Neural cell (in vitro differentiated cells): ENCODE data around the gene SURF6. TPM values are rescaled to one million over a fixed set of nuclear protein-coding genes. Genes with fewer than 3 reads are reported as not detected.
"Not testable (repeated sequence)": the region's sequence is repeated elsewhere in the genome, so short reads cannot be mapped to it uniquely, and the experiment has no call there.

ENCODE experiments used
- H2AFZ ChIP-seq: fragments of 200-600, 300-800 bp; sonication (generic), shearing (Covaris generic); 2 replicates; pipeline ENCODE4 v1.6.0; 2014; ENCODE audit warnings: low read depth, mild to moderate bottlenecking, antibody characterized with exemption, low read length, moderate library complexity
- H3F3A ChIP-seq: fragments of 200-600 bp; shearing (Covaris generic); 2 replicates; pipeline ENCODE4 v1.6.1; 2016; ENCODE audit warnings: mild to moderate bottlenecking, moderate library complexity, mixed read lengths, antibody characterized with exemption, low read length; ENCODE audit not compliant: insufficient read depth, poor library complexity, severe bottlenecking
- H3K27ac ChIP-seq: fragments of 200-600, 300-800 bp; sonication (generic), shearing (Covaris generic); 2 replicates; pipeline ENCODE4 v1.5.1; 2014; ENCODE audit warnings: mild to moderate bottlenecking, low read length, moderate library complexity
- H3K27me3 ChIP-seq: fragments of 300-800, 200-600 bp; sonication (generic), shearing (Covaris generic); 2 replicates; pipeline ENCODE4 v1.6.0; 2014; ENCODE audit warnings: mild to moderate bottlenecking, low read depth, low read length, moderate library complexity; ENCODE audit not compliant: insufficient read depth
- H3K36me3 ChIP-seq: fragments of 300-800, 200-600 bp; sonication (generic), shearing (Covaris generic); 2 replicates; pipeline ENCODE4 v1.5.1; 2014; ENCODE audit warnings: mild to moderate bottlenecking, antibody characterized with exemption, low read length, moderate library complexity; ENCODE audit not compliant: insufficient read depth
- H3K4me2 ChIP-seq: fragments of 300-800, 200-600 bp; sonication (generic), shearing (Covaris generic); 2 replicates; pipeline ENCODE4 v1.6.0; 2014; ENCODE audit warnings: mild to moderate bottlenecking, low read length
- H3K4me3 ChIP-seq: fragments of 300-800, 200-600 bp; sonication (generic), shearing (Covaris generic); 2 replicates; pipeline ENCODE4 v1.5.1; 2014; ENCODE audit warnings: mild to moderate bottlenecking, low read length, moderate library complexity
- H3K79me2 ChIP-seq: fragments of 200-600 bp; shearing (Covaris generic); replicated peaks from 2 replicates; pipeline ENCODE4 v1.6.0; 2014; ENCODE audit warnings: mild to moderate bottlenecking, low read length, moderate library complexity; ENCODE audit not compliant: insufficient read depth
- H3K9ac ChIP-seq: fragments of 300-800, 200-600 bp; sonication (generic), shearing (Covaris generic); 2 replicates; pipeline ENCODE4 v1.6.1; 2016; ENCODE audit warnings: mild to moderate bottlenecking, low read length, mixed read lengths
- H3K9me2 ChIP-seq: fragments of 200-600 bp; shearing (Covaris generic); 2 replicates; pipeline ENCODE4 v1.6.1; 2016; ENCODE audit warnings: mild to moderate bottlenecking, low read length, mixed read lengths; ENCODE audit not compliant: insufficient read depth
- H3K9me3 ChIP-seq: fragments of 200-600, 300-800 bp; sonication (generic), shearing (Covaris generic); 2 replicates; pipeline ENCODE4 v1.6.1; 2016; ENCODE audit warnings: mild to moderate bottlenecking, mixed run types, low read length, moderate library complexity, mixed read lengths
- H4K20me1 ChIP-seq: fragments of 200-600 bp; shearing (Covaris generic); 2 replicates; pipeline ENCODE4 v1.6.1; 2016; ENCODE audit warnings: mild to moderate bottlenecking, mixed run types; ENCODE audit not compliant: insufficient read depth
- CTCF ChIP-seq: fragments of 450-650 bp; IDR thresholded peaks from 2 replicates; pipeline ENCODE4 v1.5.1; 2014; ENCODE audit warnings: antibody characterized with exemption, mild to moderate bottlenecking, moderate library complexity; ENCODE audit not compliant: poor library complexity, severe bottlenecking
- EP300 ChIP-seq: fragments of 450-650 bp; conservative IDR thresholded peaks from 2 replicates; pipeline ENCODE4 v1.6.1; 2014; ENCODE audit warnings: antibody characterized with exemption, mild to moderate bottlenecking, moderate library complexity; ENCODE audit not compliant: poor library complexity, severe bottlenecking
- EZH2 ChIP-seq: fragments of 200-600, 300-800 bp; shearing (Covaris generic), sonication (generic); IDR thresholded peaks from 2 replicates; pipeline ENCODE4 v1.6.1; 2014; ENCODE audit warnings: antibody characterized with exemption, low read length, borderline replicate concordance, mild to moderate bottlenecking; ENCODE audit not compliant: insufficient read depth, poor library complexity, severe bottlenecking
- MXI1 ChIP-seq: fragments of 450-650 bp; conservative IDR thresholded peaks from 2 replicates; pipeline ENCODE4 v1.6.1; 2014; ENCODE audit warnings: antibody characterized with exemption, mild to moderate bottlenecking; ENCODE audit not compliant: poor library complexity, severe bottlenecking
- POLR2AphosphoS5 ChIP-seq: IDR thresholded peaks from 2 replicates; pipeline ENCODE4 v1.6.1; 2012
- RAD21 ChIP-seq: fragments of 450-650 bp; conservative IDR thresholded peaks from 2 replicates; pipeline ENCODE4 v1.6.1; 2014; ENCODE audit warnings: antibody characterized with exemption, mild to moderate bottlenecking, moderate library complexity
- REST ChIP-seq: IDR thresholded peaks from 2 replicates; pipeline ENCODE4 v1.6.1; 2012; ENCODE audit warnings: borderline replicate concordance
- SMC3 ChIP-seq: fragments of 450-650 bp; conservative IDR thresholded peaks from 2 replicates; pipeline ENCODE4 v1.6.1; 2014; ENCODE audit warnings: antibody characterized with exemption, mild to moderate bottlenecking, moderate library complexity; ENCODE audit not compliant: poor library complexity
- TAF1 ChIP-seq: IDR thresholded peaks from 2 replicates; pipeline ENCODE4 v1.6.1; 2012; ENCODE audit warnings: low read depth
- polyA plus RNA-seq: library from polyadenylated mRNA; depleted of rRNA; stranded (reverse); fragments of >200 nt; gene quantifications from 2 replicates; pipeline ENCODE4 v1.2.3, GENCODE V29; 2014

SURF6 gene
- polyA plus RNA-seq, 1 donor from 2014 or later = 20.7 TPM

DNA sequence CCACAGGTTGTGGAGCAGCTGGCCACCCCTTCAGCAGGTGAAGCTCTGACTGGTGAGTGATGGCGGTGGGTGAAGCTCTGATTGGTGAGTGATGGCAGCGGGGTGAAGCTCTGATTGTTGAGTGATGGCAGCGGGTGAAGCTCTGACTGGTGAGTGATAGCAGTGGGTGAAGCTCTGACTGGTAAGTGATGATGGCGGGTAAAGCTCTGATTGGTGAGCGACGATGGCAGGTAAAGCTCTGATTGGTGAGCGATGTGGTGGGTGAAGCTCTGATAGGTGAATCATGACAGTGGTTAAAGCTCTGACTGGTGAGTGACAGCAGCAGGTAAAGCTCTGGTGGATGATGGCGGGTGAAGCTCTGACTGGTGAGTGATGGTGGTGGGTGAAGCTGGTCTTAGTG, 51.6 kb downstream of the SURF6 start:
- no peaks in the 10 kb centered on the region for H3K9me2 ChIP-seq
- H3K36me3 ChIP-seq = no peaks in the 10 kb centered on the region
- H3K27me3 ChIP-seq = no peaks in the 10 kb centered on the region
- no peak overlapping the region for H3K4me3 ChIP-seq
- H3K4me2 ChIP-seq = no peak overlapping the region
- TF ChIP-seq MXI1 = no peak
- no peaks in the 10 kb centered on the region for H3K79me2 ChIP-seq
- no peaks in the 10 kb centered on the region for H4K20me1 ChIP-seq
- no peak overlapping the region for H2AFZ ChIP-seq
- no peak overlapping the region for H3K9ac ChIP-seq
- no peaks in the 10 kb centered on the region for H3K9me3 ChIP-seq
- H3K27ac ChIP-seq = no peak overlapping the region
- no peaks in the 10 kb centered on the region for H3F3A ChIP-seq

GRCh38 chr9:133283255-133284032, 52.5 kb downstream of the SURF6 start:
- not testable (repeated sequence) for H3K27ac ChIP-seq, H3K9me2 ChIP-seq, H3K9me3 ChIP-seq, H2AFZ ChIP-seq, H3F3A ChIP-seq, H3K27me3 ChIP-seq, H3K4me3 ChIP-seq, H3K9ac ChIP-seq, H3K36me3 ChIP-seq, H3K4me2 ChIP-seq, H3K79me2 ChIP-seq, H4K20me1 ChIP-seq

DNA sequence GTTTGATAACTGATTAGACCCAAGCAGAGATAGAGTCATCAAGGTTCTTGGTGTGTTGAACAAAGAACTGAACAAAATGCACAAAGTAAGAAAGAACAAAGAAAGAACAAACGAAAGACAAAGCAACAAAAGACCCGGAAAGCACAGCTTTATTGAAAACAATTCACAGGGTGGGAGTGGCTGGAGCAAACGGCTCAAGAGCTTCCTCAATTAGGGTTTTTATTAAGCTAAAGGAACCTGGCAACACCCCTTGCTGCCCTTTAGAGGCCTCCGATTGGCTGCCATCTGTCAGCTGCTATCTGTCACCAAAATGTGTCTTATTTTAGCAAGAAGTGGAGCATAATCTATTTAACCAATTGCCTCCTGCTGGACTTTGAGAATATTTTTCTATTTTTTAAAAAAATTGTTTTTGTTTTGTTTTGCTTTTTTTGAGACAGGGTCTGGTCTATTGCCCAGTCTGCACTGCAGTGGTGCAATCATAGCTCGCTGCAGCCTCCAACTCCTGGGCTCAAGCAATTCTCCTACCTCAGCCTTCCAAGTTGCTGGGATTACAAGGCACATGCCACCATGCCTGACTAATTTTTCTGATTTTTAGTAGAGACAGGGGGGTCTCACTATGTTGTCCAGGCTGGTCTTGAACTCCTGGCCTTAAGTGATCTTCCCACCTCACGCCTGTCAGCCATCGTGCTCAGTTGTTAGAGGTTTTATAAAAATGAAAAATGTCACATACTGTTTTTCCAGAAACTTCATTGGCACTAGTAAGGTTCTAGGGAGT, 53.3 kb downstream of the SURF6 start:
- Histone ChIP-seq H3K27me3 (peaks cover 6% of the 10 kb centered on the region), H3K9me3 (no peaks in the 10 kb centered on the region), H2AFZ (no peak overlapping the region), H3K27ac (no peak overlapping the region), H4K20me1 (no peaks in the 10 kb centered on the region), H3K9me2 (no peaks in the 10 kb centered on the region), H3K4me2 (no peak overlapping the region), H3K9ac (no peak overlapping the region), H3F3A (no peaks in the 10 kb centered on the region), H3K79me2 (no peaks in the 10 kb centered on the region), H3K36me3 (no peaks in the 10 kb centered on the region), H3K4me3 (no peak overlapping the region)
- TF ChIP-seq EZH2 (no peak), RAD21 (no peak), REST (no peak), TAF1 (no peak), EP300 (no peak), POLR2AphosphoS5 (no peak), CTCF (no peak), SMC3 (no peak), MXI1 (no peak)
